ES-I3 (cell line): ENCODE results near the gene ADORA1.

Source experiments
- H3K36me3 ChIP-seq: 2 replicates; pipeline ENCODE4 v1.6.1; 2013; ENCODE audit warnings: mild to moderate bottlenecking, low read length, control low read depth, moderate library complexity; ENCODE audit not compliant: insufficient read depth
- H3K4me1 ChIP-seq: 2 replicates; pipeline ENCODE4 v1.6.1; 2013; ENCODE audit warnings: mild to moderate bottlenecking, control low read depth, low read length; ENCODE audit not compliant: insufficient read depth
- H3K9ac ChIP-seq: 2 replicates; pipeline ENCODE4 v1.6.1; 2013; ENCODE audit warnings: low read depth, mild to moderate bottlenecking, low read length, moderate library complexity
- H3K9me3 ChIP-seq: 2 replicates; pipeline ENCODE4 v1.6.1; 2013; ENCODE audit warnings: mild to moderate bottlenecking, low read length, moderate library complexity; ENCODE audit not compliant: control insufficient read depth, insufficient read depth

ADORA1 gene

GRCh38 chr1:203127666-203128430 is at the start of gene ADORA1:
Gene ADORA1, plus strand, starts transcription at chr1:203127726. Its CDS starts 1,116 bp downstream, at chr1:203128842.
- Histone ChIP-seq H3K4me1 (peaks cover 13% of the 10 kb centered on the region), H3K9me3 (no peaks in the 10 kb centered on the region), H3K9ac (peak within 1 kb of the TSS; percentile 56; the same call in 1 of the 2 replicates), H3K36me3 (no peaks in the 10 kb centered on the region)

- Histone ChIP-seq H3K9ac (no peak overlapping the region), H3K9me3 (no peaks in the 10 kb centered on the region), H3K4me1 (peaks cover 9% of the 10 kb centered on the region), H3K36me3 (no peaks in the 10 kb centered on the region)
Measured at GRCh38 chr1:203077956-203078355, 49.6 kb upstream of the ADORA1 start.

- Histone ChIP-seq H3K36me3 (no peaks in the 10 kb centered on the region), H3K4me1 (peaks cover 9% of the 10 kb centered on the region), H3K9me3 (no peaks in the 10 kb centered on the region)
Measured at GRCh38 chr1:203078478-203078877, 49.0 kb upstream of the ADORA1 start.

GRCh38 chr1:203080456-203080855 is 47.1 kb upstream of the ADORA1 start:
- no peaks in the 10 kb centered on the region for H3K9me3 ChIP-seq
- H3K36me3 ChIP-seq = no peaks in the 10 kb centered on the region
- peaks cover 9% of the 10 kb centered on the region for H3K4me1 ChIP-seq
- no peak overlapping the region for H3K9ac ChIP-seq

More at GRCh38 chr1:203078478-203078877, 49.0 kb upstream of the ADORA1 start:
- H3K9ac ChIP-seq = no peak overlapping the region

- no peaks in the 10 kb centered on the region for H3K9me3 ChIP-seq
- no peak overlapping the region for H3K9ac ChIP-seq
- H3K36me3 ChIP-seq = no peaks in the 10 kb centered on the region
- peaks cover 9% of the 10 kb centered on the region for H3K4me1 ChIP-seq
Measured at GRCh38 chr1:203081465-203082230, 45.9 kb upstream of the ADORA1 start.

- Histone ChIP-seq H3K36me3 (no peaks in the 10 kb centered on the region), H3K9ac (no peak overlapping the region), H3K4me1 (peaks cover 9% of the 10 kb centered on the region), H3K9me3 (no peaks in the 10 kb centered on the region)
Measured at GRCh38 chr1:203082231-203082505, 45.4 kb upstream of the ADORA1 start.

GRCh38 chr1:203082571-203083462 is 44.7 kb upstream of the ADORA1 start:
- no peaks in the 10 kb centered on the region for H3K9me3 ChIP-seq
- peaks cover 9% of the 10 kb centered on the region for H3K4me1 ChIP-seq
- H3K36me3 ChIP-seq = no peaks in the 10 kb centered on the region
- no peak overlapping the region for H3K9ac ChIP-seq

- H3K9me3 ChIP-seq = no peaks in the 10 kb centered on the region
- no peaks in the 10 kb centered on the region for H3K36me3 ChIP-seq
- H3K9ac ChIP-seq = no peak overlapping the region
- H3K4me1 ChIP-seq = peaks cover 9% of the 10 kb centered on the region
Measured at GRCh38 chr1:203083463-203083921, 44.0 kb upstream of the ADORA1 start.

- Histone ChIP-seq H3K9me3 (no peaks in the 10 kb centered on the region), H3K9ac (no peak overlapping the region), H3K4me1 (peaks cover 9% of the 10 kb centered on the region), H3K36me3 (no peaks in the 10 kb centered on the region)
Measured at GRCh38 chr1:203084588-203085527, 42.7 kb upstream of the ADORA1 start.

GRCh38 chr1:203085528-203086406 is 41.8 kb upstream of the ADORA1 start, which contains the start of gene MYOG:
Gene MYOG, minus strand, starts transcription at chr1:203086012. Its CDS starts 51 bp downstream, at chr1:203085961.
- Histone ChIP-seq H3K36me3 (no peaks in the 10 kb centered on the region), H3K4me1 (peaks cover 9% of the 10 kb centered on the region), H3K9ac (no peak within 1 kb of the TSS), H3K9me3 (no peaks in the 10 kb centered on the region)

- Histone ChIP-seq H3K4me1 (peaks cover 7% of the 10 kb centered on the region), H3K9ac (no peak overlapping the region), H3K36me3 (no peaks in the 10 kb centered on the region), H3K9me3 (no peaks in the 10 kb centered on the region)
Measured at GRCh38 chr1:203086992-203087763, 40.3 kb upstream of the ADORA1 start.

GRCh38 chr1:203088441-203088840 is 39.1 kb upstream of the ADORA1 start:
- Histone ChIP-seq H3K9ac (no peak overlapping the region), H3K36me3 (no peaks in the 10 kb centered on the region; the same call in 1 of the 2 replicates), H3K4me1 (no peaks in the 10 kb centered on the region), H3K9me3 (no peaks in the 10 kb centered on the region)
